HepG2 (cell line): ENCODE results near the gene CEACAM21. TPM values are rescaled to one million over a fixed set of nuclear protein-coding genes. Genes with fewer than 3 reads are reported as not detected.

Experiments used
- CBX2 ChIP-seq, 2 experiments: fragments of 200-600 bp in 1 of 2; sonication (generic); formaldehyde crosslinking in 1 of 2; IDR thresholded peaks; 2 replicates each; pipeline versions ENCODE4 v1.7.0 to v1.8.1; 2018 to 2022; ENCODE audit warnings: low read depth in 2 of 2, low read length in 1 of 2, mild to moderate bottlenecking in 1 of 2, missing genetic modification reagents in 1 of 2
- CENPX ChIP-seq: sonication (generic); formaldehyde crosslinking; IDR thresholded peaks from 2 replicates; pipeline ENCODE4 v1.9.0; 2021; ENCODE audit warnings: mild to moderate bottlenecking, missing genetic modification reagents, moderate library complexity
- FOXP1 ChIP-seq, 2 experiments: fragments of 450-650 bp in 1 of 2; IDR thresholded peaks; 2 replicates each; pipeline ENCODE4 v1.6.1; 2017 to 2018; ENCODE audit warnings: antibody characterized with exemption in 1 of 2
- GMEB2 ChIP-seq: IDR thresholded peaks from 2 replicates; pipeline ENCODE4 v1.6.1; 2016; ENCODE audit warnings: missing biosample characterization, missing genetic modification reagents, low read depth
- HNRNPUL1 ChIP-seq: fragments of 200-400 bp; formaldehyde crosslinking; IDR thresholded peaks from 2 replicates; pipeline ENCODE4 v1.6.1; 2017; ENCODE audit warnings: low read depth, mild to moderate bottlenecking, low read length, moderate library complexity
- MAZ ChIP-seq, 2 experiments: sonication (generic) in 1 of 2; formaldehyde crosslinking in 1 of 2; IDR thresholded peaks; 2 replicates each; pipeline versions ENCODE4 v1.5.0 to v1.6.1; 2012 to 2020; ENCODE audit warnings: low read depth in 2 of 2, mild to moderate bottlenecking in 2 of 2, borderline replicate concordance in 1 of 2, improper control_type of control experiment in 1 of 2, low read length in 1 of 2, missing genetic modification reagents in 1 of 2, moderate library complexity in 1 of 2
- MED1 ChIP-seq: sonication (generic); formaldehyde crosslinking; IDR thresholded peaks from 2 replicates; pipeline ENCODE4 v1.4.0; 2020; ENCODE audit warnings: missing genetic modification reagents
- NFE2 ChIP-seq: sonication (generic); formaldehyde crosslinking; IDR thresholded peaks from 2 replicates; pipeline ENCODE4 v1.4.0; 2020; ENCODE audit warnings: missing genetic modification reagents
- PHF8 ChIP-seq: sonication (generic); formaldehyde crosslinking; IDR thresholded peaks from 2 replicates; pipeline ENCODE4 v1.5.0; 2020; ENCODE audit warnings: missing genetic modification reagents
- RARA ChIP-seq: IDR thresholded peaks from 2 replicates; pipeline ENCODE4 v1.6.1; 2016; ENCODE audit warnings: missing genetic modification reagents, missing compliant biosample characterization
- REXO4 ChIP-seq: sonication (generic); formaldehyde crosslinking; IDR thresholded peaks from 2 replicates; pipeline ENCODE4 v1.8.0; 2022; ENCODE audit warnings: missing genetic modification reagents, mild to moderate bottlenecking, borderline replicate concordance
- SALL1 ChIP-seq: sonication (generic); formaldehyde crosslinking; IDR thresholded peaks from 2 replicates; pipeline ENCODE4 v1.8.0; 2022; ENCODE audit warnings: mild to moderate bottlenecking, missing genetic modification reagents
- SMAD3 ChIP-seq: sonication (generic); formaldehyde crosslinking; IDR thresholded peaks from 2 replicates; pipeline ENCODE4 v1.4.0; 2020; ENCODE audit warnings: missing genetic modification reagents
- SRSF1 ChIP-seq: fragments of 200-400 bp; formaldehyde crosslinking; optimal IDR thresholded peaks from 2 replicates; pipeline ENCODE3; 2017; ENCODE audit warnings: mild to moderate bottlenecking, low read depth, low read length, moderate library complexity
- USF2 ChIP-seq, 2 experiments: sonication (generic) in 1 of 2; formaldehyde crosslinking in 1 of 2; IDR thresholded peaks; 2 replicates each; pipeline versions ENCODE4 v1.5.1 to v1.6.1; 2011 to 2020; ENCODE audit warnings: borderline replicate concordance in 1 of 2, low read depth in 1 of 2, low read length in 1 of 2, mild to moderate bottlenecking in 1 of 2, missing genetic modification reagents in 1 of 2, moderate library complexity in 1 of 2
- ZNF335 ChIP-seq: sonication (generic); formaldehyde crosslinking; IDR thresholded peaks from 2 replicates; pipeline ENCODE4 v1.4.0; 2020; ENCODE audit warnings: missing genetic modification reagents
- ZNF552 ChIP-seq: sonication (generic); formaldehyde crosslinking; IDR thresholded peaks from 2 replicates; pipeline ENCODE4 v1.9.0; 2022; ENCODE audit warnings: missing genetic modification reagents, mild to moderate bottlenecking, borderline replicate concordance
- ZNF639 ChIP-seq: conservative IDR thresholded peaks from 2 replicates; pipeline ENCODE4 v1.6.1; 2018; ENCODE audit warnings: missing genetic modification reagents
- ZSCAN29 ChIP-seq: sonication (generic); formaldehyde crosslinking; conservative IDR thresholded peaks from 2 replicates; pipeline ENCODE4 v1.4.0; 2020; ENCODE audit warnings: mild to moderate bottlenecking, missing genetic modification reagents
- polyA plus RNA-seq, 8 experiments: library from polyadenylated mRNA; depleted of rRNA in 3 of 8; stranded (reverse) in 7 of 8; unstranded in 1 of 8; fragments of >200 nt; fragmentation: Illumina TruSeq in 4 of 8; extraction: Trizol in 4 of 8; gene quantifications; 2 replicates each; pipeline versions ENCODE4 v1.2.1 to v1.2.3, GENCODE V29; 2011 to 2016; ENCODE audit warnings: low read depth in 4 of 8, missing spikeins in 1 of 8, mixed read lengths in 1 of 8; ENCODE audit not compliant: insufficient read depth in 1 of 8
- total RNA-seq, 5 experiments: library from RNA; depleted of rRNA; stranded (reverse); fragments of >200 nt; fragmentation: Illumina TruSeq; extraction: Trizol; gene quantifications; 2 replicates each; pipeline ENCODE4 v1.2.3, GENCODE V29; 2016; ENCODE audit warnings: low read depth in 1 of 5
- TF ChIP-seq, protein P1 (sequence below): sonication (generic); formaldehyde crosslinking; IDR thresholded peaks from 2 replicates; pipeline ENCODE4 v1.9.0; 2021; ENCODE audit warnings: missing genetic modification reagents, mild to moderate bottlenecking, borderline replicate concordance

Gene CEACAM21
- total and polyA plus RNA-seq, 2 of the 13 experiments (the other 11 are each of a cell fraction or from before 2014, with no cell fraction given), result 0.05 TPM; not detected in 1

- TF ChIP-seq USF2 (IDR thresholded peaks at IDR 0.05; ENCODE audit: low read depth, low read length) (no peak), USF2 (CRISPR knock-in tag; IDR thresholded peaks at IDR 0.05; ENCODE audit: borderline replicate concordance) (no peak), ZNF335 (CRISPR knock-in tag) (peak; percentile 61; the same call in 1 of the 2 replicates), MAZ (IDR thresholded peaks at IDR 0.05; ENCODE audit: borderline replicate concordance, low read depth, low read length) (no peak), MAZ (CRISPR knock-in tag; IDR thresholded peaks at IDR 0.05; ENCODE audit: low read depth) (no peak), ZSCAN29 (CRISPR knock-in tag) (no peak), SALL1 (CRISPR knock-in tag) (peak; percentile 32; the same call in 1 of the 2 replicates), NFE2 (CRISPR knock-in tag) (no peak), FOXP1 (IDR thresholded peaks at IDR 0.05) (no peak), FOXP1 (CRISPR knock-in tag; IDR thresholded peaks at IDR 0.05) (no peak), CENPX (CRISPR knock-in tag) (no peak), ZNF552 (CRISPR knock-in tag) (no peak), SMAD3 (CRISPR knock-in tag) (peak; percentile 69; the same call in 1 of the 2 replicates), GMEB2 (CRISPR knock-in tag) (no peak), RARA (peak; percentile 36; the same call in 1 of the 2 replicates), HNRNPUL1 (no peak), SRSF1 (no peak), MED1 (no peak), REXO4 (CRISPR knock-in tag) (no peak), PHF8 (no peak), ZNF639 (CRISPR knock-in tag) (0 out of 2 replicates have a peak, but pooled peaks have one; percentile 34), CBX2 (IDR thresholded peaks at IDR 0.05; ENCODE audit: low read depth, low read length) (no peak), CBX2 (CRISPR knock-in tag; IDR thresholded peaks at IDR 0.05; ENCODE audit: low read depth) (no peak)
- TF ChIP-seq, protein P1, sequence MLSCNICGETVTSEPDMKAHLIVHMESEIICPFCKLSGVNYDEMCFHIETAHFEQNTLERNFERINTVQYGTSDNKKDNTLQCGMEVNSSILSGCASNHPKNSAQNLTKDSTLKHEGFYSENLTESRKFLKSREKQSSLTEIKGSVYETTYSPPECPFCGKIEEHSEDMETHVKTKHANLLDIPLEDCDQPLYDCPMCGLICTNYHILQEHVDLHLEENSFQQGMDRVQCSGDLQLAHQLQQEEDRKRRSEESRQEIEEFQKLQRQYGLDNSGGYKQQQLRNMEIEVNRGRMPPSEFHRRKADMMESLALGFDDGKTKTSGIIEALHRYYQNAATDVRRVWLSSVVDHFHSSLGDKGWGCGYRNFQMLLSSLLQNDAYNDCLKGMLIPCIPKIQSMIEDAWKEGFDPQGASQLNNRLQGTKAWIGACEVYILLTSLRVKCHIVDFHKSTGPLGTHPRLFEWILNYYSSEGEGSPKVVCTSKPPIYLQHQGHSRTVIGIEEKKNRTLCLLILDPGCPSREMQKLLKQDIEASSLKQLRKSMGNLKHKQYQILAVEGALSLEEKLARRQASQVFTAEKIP (CRISPR knock-in tag), result no peak
These were observed 12.7 kb downstream of the CEACAM21 start (continued) for GRCh38 chr19:41588497-41589209.
